HepG2 (cell line): ENCODE measurements around the gene TMUB1. TPM values are rescaled to one million over a fixed set of nuclear protein-coding genes. Genes with fewer than 3 reads are reported as not detected.

Experiments used
- ATF3 ChIP-seq: sonication (generic); formaldehyde crosslinking; IDR thresholded peaks from 2 replicates; pipeline ENCODE4 v1.4.0; 2020; ENCODE audit warnings: missing genetic modification reagents
- CCDC6 ChIP-seq: sonication (generic); formaldehyde crosslinking; IDR thresholded peaks from 2 replicates; pipeline ENCODE4 v1.8.1; 2022; ENCODE audit warnings: mild to moderate bottlenecking, missing genetic modification reagents, moderate library complexity
- CREBL2 ChIP-seq: sonication (generic); formaldehyde crosslinking; IDR thresholded peaks from 2 replicates; pipeline ENCODE4 v1.8.1; 2023; ENCODE audit warnings: missing genetic modification reagents, mild to moderate bottlenecking, borderline replicate concordance
- CSRNP2 ChIP-seq: sonication (generic); formaldehyde crosslinking; conservative IDR thresholded peaks from 2 replicates; pipeline ENCODE4 v1.8.0; 2022; ENCODE audit warnings: low read depth, missing genetic modification reagents
- HDAC1 ChIP-seq: sonication (generic); formaldehyde crosslinking; IDR thresholded peaks from 2 replicates; pipeline ENCODE4 v1.5.1; 2020; ENCODE audit warnings: mild to moderate bottlenecking, missing genetic modification reagents
- HINFP ChIP-seq: sonication (generic); formaldehyde crosslinking; IDR thresholded peaks from 2 replicates; pipeline ENCODE4 v1.4.0; 2020; ENCODE audit warnings: low read depth, mild to moderate bottlenecking, missing genetic modification reagents
- HMGXB3 ChIP-seq: sonication (generic); formaldehyde crosslinking; IDR thresholded peaks from 2 replicates; pipeline ENCODE4 v1.4.0; 2020; ENCODE audit warnings: missing genetic modification reagents, borderline replicate concordance
- HNRNPH1 ChIP-seq: fragments of 200-400 bp; formaldehyde crosslinking; optimal IDR thresholded peaks from 2 replicates; pipeline ENCODE3; 2017; ENCODE audit warnings: mild to moderate bottlenecking, low read depth, low read length
- KDM1A ChIP-seq: IDR thresholded peaks from 2 replicates; pipeline ENCODE4 v1.6.1; 2016; ENCODE audit warnings: missing compliant biosample characterization
- NFKB2 ChIP-seq: sonication (generic); formaldehyde crosslinking; IDR thresholded peaks from 2 replicates; pipeline ENCODE4 v1.4.0; 2020; ENCODE audit warnings: missing genetic modification reagents, borderline replicate concordance
- PITX1 ChIP-seq: sonication (generic); formaldehyde crosslinking; IDR thresholded peaks from 2 replicates; pipeline ENCODE4 v1.5.1; 2020; ENCODE audit warnings: mild to moderate bottlenecking, missing genetic modification reagents
- POLR2AphosphoS5 ChIP-seq: IDR thresholded peaks from 2 replicates; pipeline ENCODE4 v1.6.1; 2012; ENCODE audit warnings: low read depth, low read length
- RCOR2 ChIP-seq: IDR thresholded peaks from 2 replicates; pipeline ENCODE4 v1.6.1; 2016; ENCODE audit warnings: missing biosample characterization, missing genetic modification reagents
- SAFB2 ChIP-seq: sonication (generic); formaldehyde crosslinking; IDR thresholded peaks from 2 replicates; pipeline ENCODE4 v1.5.1; 2020; ENCODE audit warnings: missing genetic modification reagents, low read depth, mild to moderate bottlenecking, borderline replicate concordance
- THAP7 ChIP-seq: sonication (generic); formaldehyde crosslinking; IDR thresholded peaks from 2 replicates; pipeline ENCODE4 v1.8.1; 2023; ENCODE audit warnings: mild to moderate bottlenecking, missing genetic modification reagents
- ZNF225 ChIP-seq: sonication (generic); formaldehyde crosslinking; IDR thresholded peaks from 2 replicates; pipeline ENCODE4 v1.4.0; 2020; ENCODE audit warnings: mild to moderate bottlenecking, missing genetic modification reagents
- ZNF251 ChIP-seq: sonication (generic); formaldehyde crosslinking; IDR thresholded peaks from 2 replicates; pipeline ENCODE4 v1.9.0; 2021; ENCODE audit warnings: mild to moderate bottlenecking, missing genetic modification reagents
- ZNF350 ChIP-seq: sonication (generic); formaldehyde crosslinking; IDR thresholded peaks from 2 replicates; pipeline ENCODE4 v1.4.0; 2020; ENCODE audit warnings: mild to moderate bottlenecking, low read depth, missing genetic modification reagents, borderline replicate concordance
- ZNF510 ChIP-seq: sonication (generic); formaldehyde crosslinking; IDR thresholded peaks from 2 replicates; pipeline ENCODE4 v1.4.0; 2020; ENCODE audit warnings: low read depth, mild to moderate bottlenecking, missing genetic modification reagents
- ZSCAN25 ChIP-seq: sonication (generic); formaldehyde crosslinking; IDR thresholded peaks from 2 replicates; pipeline ENCODE4 v1.8.0; 2022; ENCODE audit warnings: mild to moderate bottlenecking, missing genetic modification reagents
- polyA plus RNA-seq, 8 experiments: library from polyadenylated mRNA; depleted of rRNA in 3 of 8; stranded (reverse) in 7 of 8; unstranded in 1 of 8; fragments of >200 nt; fragmentation: Illumina TruSeq in 4 of 8; extraction: Trizol in 4 of 8; gene quantifications; 2 replicates each; pipeline versions ENCODE4 v1.2.1 to v1.2.3, GENCODE V29; 2011 to 2016; ENCODE audit warnings: low read depth in 4 of 8, missing spikeins in 1 of 8, mixed read lengths in 1 of 8; ENCODE audit not compliant: insufficient read depth in 1 of 8
- total RNA-seq, 5 experiments: library from RNA; depleted of rRNA; stranded (reverse); fragments of >200 nt; fragmentation: Illumina TruSeq; extraction: Trizol; gene quantifications; 2 replicates each; pipeline ENCODE4 v1.2.3, GENCODE V29; 2016; ENCODE audit warnings: low read depth in 1 of 5

The TMUB1 gene
- total and polyA plus RNA-seq, 2 of the 13 experiments (the other 11 are each of a cell fraction or from before 2014, with no cell fraction given), result 44.8 to 51.6 TPM

GRCh38 chr7:151083071-151083823 is at the start of gene TMUB1 (continued):
- no peak for TF ChIP-seq ATF3 (CRISPR knock-in tag)
- TF ChIP-seq ZSCAN25 (CRISPR knock-in tag), result peak; percentile 92
- peak; percentile 32; the same call in 1 of the 2 replicates for TF ChIP-seq HDAC1 (CRISPR knock-in tag)
- no peak for TF ChIP-seq RCOR2
- peak; percentile 41 for TF ChIP-seq POLR2AphosphoS5
- TF ChIP-seq CREBL2, result 0 out of 2 replicates have a peak, but pooled peaks have one; percentile 43
- no peak for TF ChIP-seq HNRNPH1
- 0 out of 2 replicates have a peak, but pooled peaks have one; percentile 22 for TF ChIP-seq ZNF350
- no peak for TF ChIP-seq SAFB2 (CRISPR knock-in tag)
- TF ChIP-seq NFKB2 (CRISPR knock-in tag), result peak; percentile 48; the same call in 1 of the 2 replicates
- TF ChIP-seq CCDC6 (CRISPR knock-in tag), result no peak
- no peak for TF ChIP-seq PITX1
- peak; percentile 30; the same call in 1 of the 2 replicates for TF ChIP-seq HINFP (CRISPR knock-in tag)
- no peak for TF ChIP-seq ZNF225
- no peak for TF ChIP-seq ZNF251 (CRISPR knock-in tag)
- TF ChIP-seq ZNF510 (CRISPR knock-in tag), result no peak
- TF ChIP-seq CSRNP2 (CRISPR knock-in tag), result no peak
- no peak for TF ChIP-seq THAP7 (CRISPR knock-in tag)
- TF ChIP-seq HMGXB3 (CRISPR knock-in tag), result no peak
- TF ChIP-seq KDM1A (CRISPR knock-in tag), result no peak
